ENCODE data around the gene EYS. TPM values are rescaled to one million over a fixed set of nuclear protein-coding genes. Genes with fewer than 3 reads are reported as not detected.
"Not testable (repeated sequence)": the region's sequence is repeated elsewhere in the genome, so short reads cannot be mapped to it uniquely, and the experiment has no call there.

The EYS gene
- polyA plus RNA-seq, 1 experiment, result not detected

DNA sequence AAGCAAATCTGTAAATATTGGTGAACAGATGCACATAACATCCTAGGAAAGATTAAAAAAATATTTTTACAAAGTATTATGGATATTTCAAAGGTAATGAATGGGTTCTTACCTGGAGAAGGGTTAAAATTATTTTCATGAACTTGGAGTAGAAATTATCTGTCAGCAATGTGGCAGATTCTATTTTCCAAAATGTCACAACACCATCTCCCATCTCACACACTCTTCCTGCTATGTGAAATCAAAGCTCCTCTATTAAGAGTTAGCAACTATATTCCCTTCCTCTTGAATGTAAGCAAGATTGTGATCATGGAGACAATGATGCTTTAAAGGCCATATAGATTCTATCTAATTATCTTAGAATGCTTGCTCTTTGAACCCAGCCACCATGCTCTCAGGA, 304.5 kb downstream of the EYS start:
- H3K27me3 ChIP-seq (ENCODE audit: control insufficient read depth, insufficient read depth, low read length), result no peaks in the 10 kb centered on the region
- CTCF ChIA-PET, result no interaction called here
- no peak for TF ChIP-seq CTCF (IDR thresholded peaks at IDR 0.05; ENCODE audit: insufficient read depth, low read depth, low read length)
- POLR2A ChIA-PET, result no interaction called here
- no peak overlapping the region for H3K4me3 ChIP-seq (ENCODE audit: low read depth, low read length)
- H3K36me3 ChIP-seq (ENCODE audit: control insufficient read depth, insufficient read depth, low read length), result no peaks in the 10 kb centered on the region
- DNase-seq (ENCODE audit: low read depth), result no peak

DNA sequence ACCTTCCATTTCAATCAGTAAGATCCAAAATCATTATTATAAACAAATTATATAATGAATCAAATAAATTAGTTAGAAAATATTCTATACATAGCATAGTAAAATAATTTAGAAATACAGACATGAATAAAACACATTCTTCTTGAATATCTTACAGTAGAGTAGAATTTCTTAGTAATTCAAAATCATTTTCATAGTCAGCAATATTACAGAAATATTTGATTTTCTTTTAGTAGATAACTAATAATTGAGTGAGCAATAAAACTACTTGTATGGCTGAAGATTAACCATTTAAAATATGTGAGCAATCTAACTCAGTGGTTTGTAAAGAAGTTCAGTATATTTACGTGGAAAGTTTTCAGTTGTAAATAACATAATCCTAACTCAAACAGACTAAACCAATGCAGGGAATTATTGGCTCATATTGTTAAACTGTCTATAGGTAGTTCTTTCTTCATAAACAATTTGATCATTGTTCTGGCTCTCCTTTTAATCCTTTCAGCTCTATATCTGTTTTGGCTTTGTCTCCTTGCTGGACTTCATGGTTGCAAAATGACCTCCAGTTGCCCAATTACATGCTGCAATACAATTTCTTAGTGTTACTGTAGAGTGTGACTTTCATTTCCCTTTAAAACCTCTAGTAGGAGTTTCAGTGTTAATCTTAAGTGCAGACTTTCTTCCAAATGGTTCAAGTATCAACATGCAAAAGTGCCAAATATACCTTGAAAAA, 307.5 kb downstream of the EYS start:
- no peak for TF ChIP-seq CTCF (IDR thresholded peaks at IDR 0.05; ENCODE audit: insufficient read depth, low read depth, low read length)
- Histone ChIP-seq H3K36me3 (ENCODE audit: control insufficient read depth, insufficient read depth, low read length) (no peaks in the 10 kb centered on the region), H3K4me3 (ENCODE audit: low read depth, low read length) (no peak overlapping the region), H3K27me3 (ENCODE audit: control insufficient read depth, insufficient read depth, low read length) (no peaks in the 10 kb centered on the region)
- ChIA-PET POLR2A (no interaction called here), CTCF (no interaction called here)
- DNase-seq (ENCODE audit: low read depth), result no peak

DNA sequence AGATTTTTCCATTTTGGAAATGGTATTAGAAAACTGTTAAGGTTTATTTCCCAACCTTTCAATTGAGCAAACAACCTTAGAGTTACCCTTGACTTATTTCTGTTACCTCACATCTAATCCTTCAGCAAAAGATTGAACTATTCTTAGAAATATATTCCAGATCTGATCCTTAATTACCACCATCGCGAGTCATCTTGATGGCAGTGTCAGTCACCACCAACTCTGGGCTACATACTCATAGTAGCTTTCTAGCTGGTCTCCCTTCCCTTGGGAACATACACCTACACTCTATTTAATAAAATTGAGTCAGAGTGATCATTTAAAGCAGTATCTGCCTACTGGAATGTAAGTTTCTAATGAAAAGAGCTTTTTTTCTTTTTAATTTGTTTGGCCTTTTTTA, 308.2 kb downstream of the EYS start:
- no peak for DNase-seq (ENCODE audit: low read depth)
- ChIA-PET POLR2A (no interaction called here), CTCF (no interaction called here)
- no peaks in the 10 kb centered on the region for H3K36me3 ChIP-seq (ENCODE audit: control insufficient read depth, insufficient read depth, low read length)
- H3K27me3 ChIP-seq (ENCODE audit: control insufficient read depth, insufficient read depth, low read length), result no peaks in the 10 kb centered on the region
- no peak overlapping the region for H3K4me3 ChIP-seq (ENCODE audit: low read depth, low read length)
- TF ChIP-seq CTCF (IDR thresholded peaks at IDR 0.05; ENCODE audit: insufficient read depth, low read depth, low read length), result no peak

GRCh38 chr6:65350530-65350929, 356.5 kb downstream of the EYS start:
- CTCF ChIA-PET, result no interaction called here
- no peak for DNase-seq (ENCODE audit: low read depth)
- Histone ChIP-seq H3K27me3 (ENCODE audit: control insufficient read depth, insufficient read depth, low read length) (no peaks in the 10 kb centered on the region), H3K4me3 (ENCODE audit: low read depth, low read length) (no peak overlapping the region), H3K36me3 (ENCODE audit: control insufficient read depth, insufficient read depth, low read length) (no peaks in the 10 kb centered on the region)
- no peak for TF ChIP-seq CTCF (IDR thresholded peaks at IDR 0.05; ENCODE audit: insufficient read depth, low read depth, low read length)
- POLR2A ChIA-PET, result no interaction called here

DNA sequence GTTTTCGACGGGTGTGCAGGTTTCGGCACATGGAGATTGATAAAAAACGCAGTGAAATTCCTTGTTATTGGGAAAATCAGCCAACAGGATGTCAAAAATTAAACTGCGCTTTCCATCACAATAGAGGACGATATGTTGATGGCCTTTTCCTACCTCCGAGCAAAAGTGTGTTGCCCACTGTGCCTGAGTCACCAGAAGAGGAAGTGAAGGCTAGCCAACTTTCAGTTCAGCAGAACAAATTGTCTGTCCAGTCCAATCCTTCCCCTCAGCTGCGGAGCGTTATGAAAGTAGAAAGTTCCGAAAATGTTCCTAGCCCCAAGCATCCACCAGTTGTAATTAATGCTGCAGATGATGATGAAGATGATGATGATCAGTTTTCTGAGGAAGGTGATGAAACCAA, 404.4 kb downstream of the EYS start:
- H3K36me3 ChIP-seq (ENCODE audit: control insufficient read depth, insufficient read depth, low read length); CTCF ChIA-PET; POLR2A ChIA-PET; H3K4me3 ChIP-seq (ENCODE audit: low read depth, low read length); DNase-seq (ENCODE audit: low read depth); H3K27me3 ChIP-seq (ENCODE audit: control insufficient read depth, insufficient read depth, low read length): not testable (repeated sequence)

- no peak for DNase-seq (ENCODE audit: low read depth)
- CTCF ChIA-PET, result no interaction called here
- no peak for TF ChIP-seq CTCF (IDR thresholded peaks at IDR 0.05; ENCODE audit: insufficient read depth, low read depth, low read length)
- no peak overlapping the region for H3K4me3 ChIP-seq (ENCODE audit: low read depth, low read length)
- H3K36me3 ChIP-seq (ENCODE audit: control insufficient read depth, insufficient read depth, low read length), result no peaks in the 10 kb centered on the region
- no peaks in the 10 kb centered on the region for H3K27me3 ChIP-seq (ENCODE audit: control insufficient read depth, insufficient read depth, low read length)
- POLR2A ChIA-PET, result no interaction called here
Measured at GRCh38 chr6:65299236-65299635, 407.8 kb downstream of the EYS start.
